Measurements from ENCODE around the gene TCP10L. TPM values are rescaled to one million over a fixed set of nuclear protein-coding genes. Genes with fewer than 3 reads are reported as not detected.

The TCP10L gene
- total and polyA plus RNA-seq, 2 of the 13 experiments (the other 11 are each of a cell fraction or from before 2014, with no cell fraction given): 0.90 to 2.4 TPM

DNA sequence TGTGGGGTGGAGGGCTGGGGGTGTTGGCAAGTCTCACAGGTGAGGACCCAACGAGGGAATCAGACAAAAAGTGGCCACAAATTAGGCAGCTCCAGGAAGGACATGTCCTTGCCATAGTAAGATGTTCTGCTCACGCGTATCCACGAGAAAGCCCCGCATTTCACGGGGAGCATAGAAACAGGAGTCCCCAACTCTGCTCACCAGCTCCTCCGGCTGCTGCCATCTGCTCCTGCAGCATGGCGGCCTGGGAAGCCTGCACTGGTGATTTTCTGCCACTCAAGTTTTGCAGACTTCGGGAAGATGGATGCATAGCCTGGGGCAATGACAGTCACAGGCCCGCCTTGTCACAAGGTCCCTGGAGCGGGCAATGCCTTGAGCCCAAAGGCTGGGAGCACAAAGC is 9.3 kb downstream of the TCP10L start:
- no peaks in the 10 kb centered on the region for H4K20me1 ChIP-seq (ENCODE audit: insufficient read depth, low read length)
- H3K9me3 ChIP-seq (ENCODE audit: low read length): no peaks in the 10 kb centered on the region
- POLR2A ChIA-PET: no interaction called here
- H2AFZ ChIP-seq (ENCODE audit: low read length): no peak overlapping the region
- DNase-seq (ENCODE audit: low spot score) (no peak), ATAC-seq (no peak), FAIRE-seq (no peak)
- no TSS peak for BruUV-seq (replicated peaks)
- H3K27ac ChIP-seq (ENCODE audit: extremely low read length, insufficient read depth, low read length): no peak overlapping the region
- H3K4me3 ChIP-seq (replicated peaks in 1 of 3; ENCODE audit: insufficient read depth in 1 of 3, low read depth in 2 of 3, low read length in 3 of 3): no peak overlapping the region
- no peak overlapping the region for H3K9ac ChIP-seq (ENCODE audit: insufficient read depth, low read depth, low read length)
- no peak for TF ChIP-seq KDM4B (CRISPR knock-in tag; IDR thresholded peaks at IDR 0.05)
- TF ChIP-seq ZBTB3 (CRISPR knock-in tag; IDR thresholded peaks at IDR 0.05; ENCODE audit: borderline replicate concordance, low read depth): no peak
- TF ChIP-seq HNF4A (CRISPR knock-in tag; IDR thresholded peaks at IDR 0.05): no peak
- TF ChIP-seq ZNF24 (IDR thresholded peaks at IDR 0.05): no peak
- no peak for TF ChIP-seq ZNF556 (CRISPR knock-in tag; IDR thresholded peaks at IDR 0.05; ENCODE audit: borderline replicate concordance)
- no peak for TF ChIP-seq FOSL2 (CRISPR knock-in tag; IDR thresholded peaks at IDR 0.05)
- no peak for TF ChIP-seq ZNF761 (CRISPR knock-in tag; conservative IDR thresholded peaks at IDR 0.05)
- no peak for TF ChIP-seq ZNF501 (CRISPR knock-in tag; IDR thresholded peaks at IDR 0.05)
- TF ChIP-seq, protein P1, sequence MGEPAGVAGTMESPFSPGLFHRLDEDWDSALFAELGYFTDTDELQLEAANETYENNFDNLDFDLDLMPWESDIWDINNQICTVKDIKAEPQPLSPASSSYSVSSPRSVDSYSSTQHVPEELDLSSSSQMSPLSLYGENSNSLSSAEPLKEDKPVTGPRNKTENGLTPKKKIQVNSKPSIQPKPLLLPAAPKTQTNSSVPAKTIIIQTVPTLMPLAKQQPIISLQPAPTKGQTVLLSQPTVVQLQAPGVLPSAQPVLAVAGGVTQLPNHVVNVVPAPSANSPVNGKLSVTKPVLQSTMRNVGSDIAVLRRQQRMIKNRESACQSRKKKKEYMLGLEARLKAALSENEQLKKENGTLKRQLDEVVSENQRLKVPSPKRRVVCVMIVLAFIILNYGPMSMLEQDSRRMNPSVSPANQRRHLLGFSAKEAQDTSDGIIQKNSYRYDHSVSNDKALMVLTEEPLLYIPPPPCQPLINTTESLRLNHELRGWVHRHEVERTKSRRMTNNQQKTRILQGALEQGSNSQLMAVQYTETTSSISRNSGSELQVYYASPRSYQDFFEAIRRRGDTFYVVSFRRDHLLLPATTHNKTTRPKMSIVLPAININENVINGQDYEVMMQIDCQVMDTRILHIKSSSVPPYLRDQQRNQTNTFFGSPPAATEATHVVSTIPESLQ (CRISPR knock-in tag; conservative IDR thresholded peaks at IDR 0.05): no peak
- no peak for TF ChIP-seq KMT2B (CRISPR knock-in tag; IDR thresholded peaks at IDR 0.05)
- no peak for TF ChIP-seq ZNF792 (CRISPR knock-in tag; IDR thresholded peaks at IDR 0.05)
- TF ChIP-seq, protein P2, sequence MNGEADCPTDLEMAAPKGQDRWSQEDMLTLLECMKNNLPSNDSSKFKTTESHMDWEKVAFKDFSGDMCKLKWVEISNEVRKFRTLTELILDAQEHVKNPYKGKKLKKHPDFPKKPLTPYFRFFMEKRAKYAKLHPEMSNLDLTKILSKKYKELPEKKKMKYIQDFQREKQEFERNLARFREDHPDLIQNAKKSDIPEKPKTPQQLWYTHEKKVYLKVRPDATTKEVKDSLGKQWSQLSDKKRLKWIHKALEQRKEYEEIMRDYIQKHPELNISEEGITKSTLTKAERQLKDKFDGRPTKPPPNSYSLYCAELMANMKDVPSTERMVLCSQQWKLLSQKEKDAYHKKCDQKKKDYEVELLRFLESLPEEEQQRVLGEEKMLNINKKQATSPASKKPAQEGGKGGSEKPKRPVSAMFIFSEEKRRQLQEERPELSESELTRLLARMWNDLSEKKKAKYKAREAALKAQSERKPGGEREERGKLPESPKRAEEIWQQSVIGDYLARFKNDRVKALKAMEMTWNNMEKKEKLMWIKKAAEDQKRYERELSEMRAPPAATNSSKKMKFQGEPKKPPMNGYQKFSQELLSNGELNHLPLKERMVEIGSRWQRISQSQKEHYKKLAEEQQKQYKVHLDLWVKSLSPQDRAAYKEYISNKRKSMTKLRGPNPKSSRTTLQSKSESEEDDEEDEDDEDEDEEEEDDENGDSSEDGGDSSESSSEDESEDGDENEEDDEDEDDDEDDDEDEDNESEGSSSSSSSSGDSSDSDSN (CRISPR knock-in tag; IDR thresholded peaks at IDR 0.05): no peak
- TF ChIP-seq, protein P3, sequence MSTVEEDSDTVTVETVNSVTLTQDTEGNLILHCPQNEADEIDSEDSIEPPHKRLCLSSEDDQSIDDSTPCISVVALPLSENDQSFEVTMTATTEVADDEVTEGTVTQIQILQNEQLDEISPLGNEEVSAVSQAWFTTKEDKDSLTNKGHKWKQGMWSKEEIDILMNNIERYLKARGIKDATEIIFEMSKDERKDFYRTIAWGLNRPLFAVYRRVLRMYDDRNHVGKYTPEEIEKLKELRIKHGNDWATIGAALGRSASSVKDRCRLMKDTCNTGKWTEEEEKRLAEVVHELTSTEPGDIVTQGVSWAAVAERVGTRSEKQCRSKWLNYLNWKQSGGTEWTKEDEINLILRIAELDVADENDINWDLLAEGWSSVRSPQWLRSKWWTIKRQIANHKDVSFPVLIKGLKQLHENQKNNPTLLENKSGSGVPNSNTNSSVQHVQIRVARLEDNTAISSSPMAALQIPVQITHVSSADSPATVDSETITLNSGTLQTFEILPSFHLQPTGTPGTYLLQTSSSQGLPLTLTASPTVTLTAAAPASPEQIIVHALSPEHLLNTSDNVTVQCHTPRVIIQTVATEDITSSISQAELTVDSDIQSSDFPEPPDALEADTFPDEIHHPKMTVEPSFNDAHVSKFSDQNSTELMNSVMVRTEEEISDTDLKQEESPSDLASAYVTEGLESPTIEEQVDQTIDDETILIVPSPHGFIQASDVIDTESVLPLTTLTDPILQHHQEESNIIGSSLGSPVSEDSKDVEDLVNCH (CRISPR knock-in tag; IDR thresholded peaks at IDR 0.05): no peak
- no peak for TF ChIP-seq ZNF747 (CRISPR knock-in tag; IDR thresholded peaks at IDR 0.05; ENCODE audit: borderline replicate concordance)
- intact Hi-C loops (cut with micrococcal nuclease; ENCODE audit: unreplicated experiment): no loop called here
- H3K4me2 ChIP-seq (ENCODE audit: low read depth, low read length): no peak overlapping the region
- H3K27me3 ChIP-seq (ENCODE audit: control insufficient read depth in 1 of 2, insufficient read depth in 2 of 2, low read length in 2 of 2): no peaks in the 10 kb centered on the region
- peaks cover 15% of the 10 kb centered on the region for H3K4me1 ChIP-seq (ENCODE audit: insufficient read depth, low read length)
- no peaks in the 10 kb centered on the region for H3K36me3 ChIP-seq (replicated peaks in 1 of 2; ENCODE audit: control insufficient read depth in 1 of 2, insufficient read depth in 2 of 2, low read length in 2 of 2)
- WGBS (ENCODE audit: low lambda C conversion rate): 85% methylated on average over 4 of the region's 11 CpGs
- in situ Hi-C loops (cut with HindIII; ENCODE audit: extremely low pct_ligation_motif_present, low pct_unique_long_range_greater_than_20kb): no loop called here
- no peaks in the 10 kb centered on the region for H3K79me2 ChIP-seq (ENCODE audit: insufficient read depth, low read length)
- CTCF ChIA-PET (ENCODE audit: low intra/inter-chr PET ratio, low total read pairs): no interaction called here

Measured in HepG2 (cell line).